Measurements from ENCODE around the gene SLC22A23.

SLC22A23 gene

GRCh38 chr6:3335169-3335568 lies 121.7 kb downstream of the SLC22A23 start:
- no peak for DNase-seq (ENCODE audit: low read depth in 2 of 2)

- DNase-seq (ENCODE audit: low read depth in 2 of 2): no peak
Observed at GRCh38 chr6:3334555-3334954, 122.3 kb downstream of the SLC22A23 start.

GRCh38 chr6:3333263-3333662 lies 123.6 kb downstream of the SLC22A23 start:
- no peak for DNase-seq (ENCODE audit: low read depth in 2 of 2)

- no peak for DNase-seq (ENCODE audit: low read depth in 2 of 2)
Observed at GRCh38 chr6:3331971-3332370, 124.9 kb downstream of the SLC22A23 start.

- no peak for DNase-seq (ENCODE audit: low read depth in 2 of 2)
Observed at GRCh38 chr6:3331494-3331893, 125.4 kb downstream of the SLC22A23 start.

- DNase-seq (ENCODE audit: low read depth in 2 of 2): no peak
Observed at GRCh38 chr6:3330199-3330598, 126.7 kb downstream of the SLC22A23 start.

GRCh38 chr6:3329393-3330051 lies 127.3 kb downstream of the SLC22A23 start:
- no peak for DNase-seq (ENCODE audit: low read depth in 2 of 2)

GRCh38 chr6:3328796-3329195 lies 128.1 kb downstream of the SLC22A23 start:
- DNase-seq (ENCODE audit: low read depth in 2 of 2): no peak

- DNase-seq (ENCODE audit: low read depth in 2 of 2): no peak
Observed at GRCh38 chr6:3328145-3328544, 128.7 kb downstream of the SLC22A23 start.

GRCh38 chr6:3327403-3327802 lies 129.4 kb downstream of the SLC22A23 start:
- no peak for DNase-seq (ENCODE audit: low read depth in 2 of 2)

GRCh38 chr6:3326981-3327380 lies 129.9 kb downstream of the SLC22A23 start:
- DNase-seq (ENCODE audit: low read depth in 2 of 2): no peak

GRCh38 chr6:3326184-3326971 lies 130.5 kb downstream of the SLC22A23 start:
- no peak for DNase-seq (ENCODE audit: low read depth in 2 of 2)

GRCh38 chr6:3325210-3325609 lies 131.6 kb downstream of the SLC22A23 start:
- no peak for DNase-seq (ENCODE audit: low read depth in 2 of 2)

- no peak for DNase-seq (ENCODE audit: low read depth in 2 of 2)
Observed at GRCh38 chr6:3324262-3324942, 132.4 kb downstream of the SLC22A23 start.

- DNase-seq (ENCODE audit: low read depth in 2 of 2): no peak
Observed at GRCh38 chr6:3323696-3324261, 133.1 kb downstream of the SLC22A23 start.

GRCh38 chr6:3323148-3323547 lies 133.7 kb downstream of the SLC22A23 start:
- DNase-seq (ENCODE audit: low read depth in 2 of 2): no peak

GRCh38 chr6:3322366-3322890 lies 134.4 kb downstream of the SLC22A23 start:
- DNase-seq (ENCODE audit: low read depth in 2 of 2): no peak

GRCh38 chr6:3321875-3322274 lies 135.0 kb downstream of the SLC22A23 start:
- DNase-seq (ENCODE audit: low read depth in 2 of 2): no peak

- no peak for DNase-seq (ENCODE audit: low read depth in 2 of 2)
Observed at GRCh38 chr6:3321042-3321441, 135.8 kb downstream of the SLC22A23 start.

GRCh38 chr6:3320238-3320811 lies 136.5 kb downstream of the SLC22A23 start:
- no peak for DNase-seq (ENCODE audit: low read depth in 2 of 2)

GRCh38 chr6:3319610-3320200 lies 137.1 kb downstream of the SLC22A23 start:
- DNase-seq (ENCODE audit: low read depth in 2 of 2): no peak
